GM12878 (cell line): Measurements from ENCODE around the gene SLC24A3. TPM values are rescaled to one million over a fixed set of nuclear protein-coding genes. Genes with fewer than 3 reads are reported as not detected.

Experiments
- ATAC-seq: fragments of 200-7000 bp; cut with Tn5 transposase; 3 replicates; pipeline ENCODE4 v1.9.1; 2020; ENCODE audit warnings: mild to moderate bottlenecking, moderate library complexity
- BruUV-seq: library from RNA; stranded (reverse); fragments of 400-500 nt; replicated peaks from 2 replicates; lab custom pipeline; 2021; lab: Mats Ljungman, UMichigan
- CTCF ChIA-PET: fragments of 300-600 bp; sonication (Branson Sonifier 250); formaldehyde crosslinking; extraction: SDS; loops from one replicate; lab custom pipeline; 2021; ENCODE audit warnings: inconsistent platforms; lab: Yijun Ruan, JAX
- POLR2A ChIA-PET: fragments of 350-600 bp; formaldehyde crosslinking; extraction: SDS; loops from one replicate; lab custom pipeline; 2021; ENCODE audit warnings: inconsistent platforms; lab: Charles Lee
- RAD21 ChIA-PET: fragments of 300-600 bp; sonication (Branson Sonifier 250); formaldehyde crosslinking; loops from one replicate; lab custom pipeline; 2023; ENCODE audit warnings: antibody characterized with exemption; ENCODE audit not compliant: unreplicated experiment; lab: Charles Lee
- SMC1A ChIA-PET: fragments of 300-600 bp; sonication (Branson Sonifier 250); formaldehyde crosslinking; loops from one replicate; lab custom pipeline; 2023; ENCODE audit not compliant: unreplicated experiment, uncharacterized antibody; lab: Charles Lee
- DNase-seq: peaks from one replicate; pipeline ENCODE4 v3.0.0-alpha.2; 2011; ENCODE audit warnings: low read depth, low spot score
- FAIRE-seq: peaks from 3 replicates; lab custom pipeline; 2011; peaks lifted over from hg19 to GRCh38; lab: Jason Lieb, UNC
- H2AFZ ChIP-seq: 2 replicates; pipeline ENCODE4 v1.6.0; 2011; ENCODE audit warnings: low read depth, low read length, control low read depth; ENCODE audit not compliant: control insufficient read depth
- H3K27ac ChIP-seq: 2 replicates; pipeline ENCODE4 v1.5.1; 2011; ENCODE audit warnings: control low read depth; ENCODE audit not compliant: control insufficient read depth, insufficient read depth
- H3K27me3 ChIP-seq, 2 experiments: replicated peaks in 1 of 2; 2 replicates each; pipeline versions ENCODE4 v1.6.0 to v1.6.1; 2011; ENCODE audit warnings: low read length in 1 of 2; ENCODE audit not compliant: control insufficient read depth in 2 of 2, insufficient read depth in 2 of 2
- H3K36me3 ChIP-seq, 2 experiments: 2 replicates each; pipeline ENCODE4 v1.5.1; 2011; ENCODE audit warnings: low read length in 1 of 2; ENCODE audit not compliant: control insufficient read depth in 2 of 2, insufficient read depth in 2 of 2
- H3K4me1 ChIP-seq: 2 replicates; pipeline ENCODE4 v1.6.1; 2011; ENCODE audit warnings: mild to moderate bottlenecking, low read length, moderate library complexity, mixed read lengths; ENCODE audit not compliant: control insufficient read depth, insufficient read depth
- H3K4me2 ChIP-seq: 2 replicates; pipeline ENCODE4 v1.6.0; 2011; ENCODE audit warnings: control low read depth; ENCODE audit not compliant: control insufficient read depth, insufficient read depth
- H3K4me3 ChIP-seq: fragments of 200-600 bp; sonication (generic); 2 replicates; pipeline ENCODE4 v1.5.1; 2016
- H3K79me2 ChIP-seq: 2 replicates; pipeline ENCODE4 v1.6.0; 2011; ENCODE audit warnings: low read length; ENCODE audit not compliant: control insufficient read depth, insufficient read depth
- H3K9ac ChIP-seq: 2 replicates; pipeline ENCODE4 v1.8.0; 2011; ENCODE audit warnings: low read length, control low read depth, mixed read lengths; ENCODE audit not compliant: control insufficient read depth, insufficient read depth
- H3K9me3 ChIP-seq: replicated peaks from 3 replicates; pipeline ENCODE4 v1.5.1; 2011; ENCODE audit warnings: mild to moderate bottlenecking, low read length; ENCODE audit not compliant: control insufficient read depth, insufficient read depth
- H4K20me1 ChIP-seq: 2 replicates; pipeline ENCODE4 v1.6.0; 2011; ENCODE audit not compliant: control insufficient read depth, insufficient read depth
- BMI1 ChIP-seq: fragments of 450-650 bp; IDR thresholded peaks from 2 replicates; pipeline ENCODE4 v1.6.1; 2016; ENCODE audit warnings: mild to moderate bottlenecking, moderate library complexity, borderline replicate concordance
- ETV6 ChIP-seq, 2 experiments: fragments of 450-650 bp in 1 of 2; IDR thresholded peaks in 1 of 2; conservative IDR thresholded peaks in 1 of 2; 2 replicates each; pipeline ENCODE4 v1.6.1; 2014; ENCODE audit warnings: antibody characterized with exemption in 1 of 2, borderline replicate concordance in 1 of 2, low read depth in 1 of 2, mild to moderate bottlenecking in 1 of 2, moderate library complexity in 1 of 2
- KAT2A ChIP-seq: conservative IDR thresholded peaks from 2 replicates; pipeline ENCODE4 v1.6.1; 2011; ENCODE audit warnings: low read depth, low read length; ENCODE audit not compliant: control insufficient read depth
- MEF2B ChIP-seq: fragments of 450-650 bp; IDR thresholded peaks from 2 replicates; pipeline ENCODE4 v1.6.1; 2018; ENCODE audit warnings: mild to moderate bottlenecking, moderate library complexity; ENCODE audit not compliant: partially characterized antibody, poor library complexity, severe bottlenecking
- NR2C2 ChIP-seq: IDR thresholded peaks from 2 replicates; pipeline ENCODE4 v1.6.1; 2011; ENCODE audit warnings: borderline replicate concordance, low read depth; ENCODE audit not compliant: control insufficient read depth, insufficient read length
- WGBS: methylation state at CpG from one replicate; pipeline ENCODE4 v1.1.6; 2016; ENCODE audit warnings: low lambda C conversion rate; ENCODE audit not compliant: insufficient replicate concordance, insufficient coverage; ENCODE audit errors: missing lambda C conversion rate; 5-methylcytosine and 5-hydroxymethylcytosine counted together
- in situ Hi-C: fragments of 300-500 bp; cut with MboI; formaldehyde crosslinking; loops from 9 replicates; pipeline ENCODE4 v1.14.3; 2018; ENCODE audit warnings: mixed read lengths
- intact Hi-C: fragments of 100-400 bp; cut with micrococcal nuclease; formaldehyde crosslinking; loops from one replicate; pipeline ENCODE4 v1.14.2; 2022; ENCODE audit not compliant: unreplicated experiment
- polyA plus RNA-seq, 11 experiments: library from polyadenylated mRNA; depleted of rRNA in 4 of 11; unstranded in 6 of 11; stranded (reverse) in 5 of 11; fragments of >200 nt; fragmentation: Nextera tagmentation in 4 of 11; fragmentation: Illumina TruSeq in 1 of 11; extraction: Ambion mirVana in 4 of 11; extraction: Trizol in 1 of 11; gene quantifications; 1 replicate in 1 of 11; 2 replicates in 10 of 11; pipeline versions ENCODE4 v1.2.1 to v1.2.3, GENCODE V29; 2011 to 2016; ENCODE audit warnings: inconsistent platforms in 2 of 11, missing spikeins in 2 of 11, low read depth in 1 of 11
- total RNA-seq, 4 experiments: library from RNA; depleted of rRNA in 3 of 4; stranded (reverse); fragments of >200 nt in 3 of 4; fragmentation: Illumina TruSeq in 1 of 4; extraction: Trizol in 1 of 4; gene quantifications; 2 replicates each; pipeline versions ENCODE4 v1.2.1 to v1.2.3, GENCODE V29; 2013 to 2021
- TF ChIP-seq, protein P1 (sequence below): IDR thresholded peaks from 2 replicates; pipeline ENCODE4 v1.6.1; 2011; ENCODE audit warnings: low read depth, mild to moderate bottlenecking, low read length, moderate library complexity, borderline replicate concordance; ENCODE audit errors: extremely low read depth

SLC24A3 gene
- total and polyA plus RNA-seq, 10 of the 15 experiments (the other 5 are each of a cell fraction or from before 2014, with no cell fraction given): 0.04 TPM; not detected in 9

DNA sequence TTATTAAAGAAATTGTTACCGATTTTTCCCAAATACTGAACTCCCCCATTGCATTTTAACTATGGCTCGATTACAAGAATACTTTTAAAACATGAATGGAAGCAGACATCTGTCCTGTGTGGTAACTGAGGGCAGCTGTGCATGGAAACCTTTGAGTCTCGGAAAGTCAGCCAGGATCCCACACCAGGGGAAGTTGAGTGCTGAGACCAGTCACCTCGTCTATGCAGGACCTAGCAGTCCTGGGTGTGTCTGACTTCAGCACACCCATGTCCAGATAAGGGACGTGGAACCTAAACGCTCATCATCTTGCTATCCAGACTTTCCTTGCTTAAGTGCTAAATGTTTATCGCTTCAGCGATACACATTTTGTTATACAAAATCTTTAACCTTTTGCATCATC, 551.8 kb downstream of the SLC24A3 start:
- in situ Hi-C loops (no loop called here), intact Hi-C loops (no loop called here)
- TF ChIP-seq ETV6 (conservative IDR thresholded peaks at IDR 0.05 in 1 of 2, IDR thresholded peaks at IDR 0.05 in 1 of 2; ENCODE audit: borderline replicate concordance in 1 of 2, low read depth in 1 of 2) (no peak), BMI1 (no peak), NR2C2 (no peak), MEF2B (no peak), KAT2A (no peak)
- TF ChIP-seq, protein P1, sequence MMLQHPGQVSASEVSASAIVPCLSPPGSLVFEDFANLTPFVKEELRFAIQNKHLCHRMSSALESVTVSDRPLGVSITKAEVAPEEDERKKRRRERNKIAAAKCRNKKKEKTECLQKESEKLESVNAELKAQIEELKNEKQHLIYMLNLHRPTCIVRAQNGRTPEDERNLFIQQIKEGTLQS: no peak
- Histone ChIP-seq H3K9me3 (no peaks in the 10 kb centered on the region), H3K27me3 (peaks cover 3 to 5% of the 10 kb centered on the region in 2 experiments; a peak in 3 of 4 replicates), H3K4me1 (no peaks in the 10 kb centered on the region), H3K4me3 (no peak overlapping the region), H3K9ac (no peak overlapping the region), H4K20me1 (no peaks in the 10 kb centered on the region), H3K27ac (no peak overlapping the region), H3K4me2 (no peak overlapping the region), H3K79me2 (no peaks in the 10 kb centered on the region), H2AFZ (no peak overlapping the region), H3K36me3 (no peaks in the 10 kb centered on the region)
- POLR2A ChIA-PET: no interaction called here
- no peak for FAIRE-seq
- CTCF ChIA-PET: interaction anchor here (0.6 to 1.5 kb wide), 4 partner anchors 8 to 231 kb away, joined by 3 to 4 read pairs (median 4); no protein-coding TSS in a partner anchor
- SMC1A ChIA-PET: interaction anchor here (1.2 to 1.7 kb wide), 2 partner anchors 16 to 63 kb away, joined by 3 to 7 read pairs; no protein-coding TSS in a partner anchor
- RAD21 ChIA-PET: interaction anchor here (0.8 to 1.8 kb wide), 5 partner anchors 12 to 75 kb away, joined by 3 to 4 read pairs (median 3); no protein-coding TSS in a partner anchor
- 38% methylated on average over 8 of the region's 8 CpGs for WGBS
- ATAC-seq: no peak
- DNase-seq: no peak
- no TSS peak for BruUV-seq
